ENCODE results near the gene ITPK1.

Gene ITPK1

DNA sequence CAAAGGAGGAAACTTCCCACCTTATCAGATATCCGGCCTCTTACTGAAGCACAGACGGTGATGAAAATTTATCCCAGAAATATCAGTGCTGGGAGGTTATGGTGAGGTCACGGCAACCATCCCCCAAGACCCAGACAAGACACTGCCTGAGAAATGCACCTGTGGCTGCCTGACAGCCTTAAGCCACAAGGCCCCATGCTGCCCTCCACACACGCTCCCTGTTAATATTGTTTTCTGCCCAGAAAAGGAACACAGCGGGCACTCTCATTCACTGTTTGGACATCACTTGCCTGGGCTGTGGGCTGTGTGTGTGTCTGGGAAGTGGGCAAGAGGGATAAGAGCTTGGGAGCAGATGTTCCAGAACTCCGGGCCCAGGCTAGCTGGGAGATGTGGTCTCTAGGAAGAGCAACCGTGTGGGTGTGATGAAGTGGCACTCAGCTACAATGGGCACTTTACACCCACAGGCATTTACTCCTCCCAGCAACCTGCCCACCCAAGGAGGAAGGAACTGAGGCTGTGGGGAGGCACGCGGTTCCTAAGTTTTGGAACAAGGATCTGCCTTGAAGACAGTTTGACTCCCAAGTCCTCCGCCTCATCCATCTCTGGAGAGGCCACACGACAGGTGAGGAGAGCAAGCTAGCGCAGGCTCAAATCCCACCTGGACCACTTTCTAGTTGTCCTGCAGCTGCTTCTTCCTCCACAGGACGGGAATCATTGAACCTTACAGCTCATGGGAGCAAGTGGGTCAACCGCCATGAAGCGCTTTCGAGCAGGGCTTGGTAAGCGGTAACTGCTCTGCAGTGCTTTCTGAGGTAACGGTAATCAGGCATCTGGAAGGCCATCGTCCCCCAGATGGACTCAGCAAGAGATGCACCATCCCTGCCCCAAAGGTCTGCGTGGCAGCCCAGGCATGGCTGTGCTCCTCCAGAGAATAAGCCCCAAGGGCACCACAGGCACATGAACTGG lies 101.4 kb downstream of the ITPK1 start:
- H3K4me1 ChIP-seq (ENCODE audit: low read length): no peaks in the 10 kb centered on the region
- TF ChIP-seq EZH2 (optimal IDR thresholded peaks at IDR 0.05; ENCODE audit: low read depth, low read length) (no peak), EZH2phosphoT487 (IDR thresholded peaks at IDR 0.05; ENCODE audit: low read length) (no peak)
- TF ChIP-seq, protein P1, sequence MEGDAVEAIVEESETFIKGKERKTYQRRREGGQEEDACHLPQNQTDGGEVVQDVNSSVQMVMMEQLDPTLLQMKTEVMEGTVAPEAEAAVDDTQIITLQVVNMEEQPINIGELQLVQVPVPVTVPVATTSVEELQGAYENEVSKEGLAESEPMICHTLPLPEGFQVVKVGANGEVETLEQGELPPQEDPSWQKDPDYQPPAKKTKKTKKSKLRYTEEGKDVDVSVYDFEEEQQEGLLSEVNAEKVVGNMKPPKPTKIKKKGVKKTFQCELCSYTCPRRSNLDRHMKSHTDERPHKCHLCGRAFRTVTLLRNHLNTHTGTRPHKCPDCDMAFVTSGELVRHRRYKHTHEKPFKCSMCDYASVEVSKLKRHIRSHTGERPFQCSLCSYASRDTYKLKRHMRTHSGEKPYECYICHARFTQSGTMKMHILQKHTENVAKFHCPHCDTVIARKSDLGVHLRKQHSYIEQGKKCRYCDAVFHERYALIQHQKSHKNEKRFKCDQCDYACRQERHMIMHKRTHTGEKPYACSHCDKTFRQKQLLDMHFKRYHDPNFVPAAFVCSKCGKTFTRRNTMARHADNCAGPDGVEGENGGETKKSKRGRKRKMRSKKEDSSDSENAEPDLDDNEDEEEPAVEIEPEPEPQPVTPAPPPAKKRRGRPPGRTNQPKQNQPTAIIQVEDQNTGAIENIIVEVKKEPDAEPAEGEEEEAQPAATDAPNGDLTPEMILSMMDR (IDR thresholded peaks at IDR 0.05; ENCODE audit: low read length): no peak
- no peak overlapping the region for H3K9ac ChIP-seq (ENCODE audit: low read length)
- H2AFZ ChIP-seq (ENCODE audit: low read length): no peak overlapping the region
- H3K9me3 ChIP-seq (replicated peaks; ENCODE audit: insufficient read depth, low read length): no peaks in the 10 kb centered on the region
- H3K4me3 ChIP-seq (ENCODE audit: low read length): no peak overlapping the region
- no peaks in the 10 kb centered on the region for H3F3A ChIP-seq (ENCODE audit: insufficient read depth, low read length)
- no peaks in the 10 kb centered on the region for H3K79me2 ChIP-seq (ENCODE audit: low read length)
- no peak for DNase-seq
- no peaks in the 10 kb centered on the region for H3K27me3 ChIP-seq (replicated peaks; ENCODE audit: insufficient read depth, low read length)
- no peaks in the 10 kb centered on the region for H3K9me2 ChIP-seq (replicated peaks; ENCODE audit: insufficient read depth, low read length)
- no peaks in the 10 kb centered on the region for H3K36me3 ChIP-seq (replicated peaks; ENCODE audit: insufficient read depth, low read length)
- H4K20me1 ChIP-seq (ENCODE audit: insufficient read depth, low read length): no peaks in the 10 kb centered on the region
- no peak overlapping the region for H3K27ac ChIP-seq (ENCODE audit: low read length)
- no peak overlapping the region for H3K4me2 ChIP-seq (ENCODE audit: low read depth, low read length)

DNA sequence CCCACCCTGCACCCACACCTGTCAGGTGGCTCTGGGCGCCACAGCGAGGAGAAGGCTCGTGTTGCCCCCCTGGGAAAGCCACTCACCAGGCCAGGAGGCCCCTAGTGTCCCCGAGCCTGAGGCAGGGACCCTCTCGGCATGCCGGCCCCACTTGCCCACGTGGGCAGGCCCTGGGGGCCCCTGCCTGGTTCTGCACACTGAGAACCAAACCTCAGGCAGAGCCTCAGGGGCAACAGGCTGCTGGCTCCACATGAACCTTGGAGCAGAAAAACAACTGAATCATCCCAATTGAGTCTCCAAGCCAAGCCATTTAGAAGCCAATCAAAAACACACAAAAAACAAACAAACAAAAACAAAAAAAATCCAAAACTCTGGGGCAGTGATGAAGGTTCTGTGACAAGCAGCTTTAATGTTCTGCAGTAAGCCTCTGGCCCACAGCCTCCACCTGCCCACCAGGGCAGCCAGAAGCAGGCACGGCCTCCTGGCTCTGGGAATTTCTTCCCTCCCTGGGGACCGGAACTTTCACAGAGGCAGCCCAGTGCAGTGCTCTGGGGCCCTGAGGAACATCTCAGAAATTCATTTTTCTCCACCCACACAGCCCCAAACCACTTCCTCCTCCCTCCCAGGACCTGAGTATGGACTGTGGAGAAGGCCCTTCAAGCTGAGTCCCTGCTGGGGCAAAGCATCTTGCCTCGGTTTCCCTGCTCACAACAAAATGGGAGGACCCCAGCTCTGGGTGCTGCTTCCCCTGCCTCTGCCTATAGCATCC lies 102.6 kb downstream of the ITPK1 start:
- Histone ChIP-seq H3K4me3 (ENCODE audit: low read length) (no peak overlapping the region), H3K9me2 (replicated peaks; ENCODE audit: insufficient read depth, low read length) (no peaks in the 10 kb centered on the region), H3K9ac (ENCODE audit: low read length) (no peak overlapping the region), H3K27me3 (replicated peaks; ENCODE audit: insufficient read depth, low read length) (no peaks in the 10 kb centered on the region), H3F3A (ENCODE audit: insufficient read depth, low read length) (no peaks in the 10 kb centered on the region), H3K4me2 (ENCODE audit: low read depth, low read length) (no peak overlapping the region), H2AFZ (ENCODE audit: low read length) (no peak overlapping the region), H3K36me3 (replicated peaks; ENCODE audit: insufficient read depth, low read length) (no peaks in the 10 kb centered on the region), H4K20me1 (ENCODE audit: insufficient read depth, low read length) (no peaks in the 10 kb centered on the region), H3K79me2 (ENCODE audit: low read length) (no peaks in the 10 kb centered on the region), H3K9me3 (replicated peaks; ENCODE audit: insufficient read depth, low read length) (no peaks in the 10 kb centered on the region), H3K27ac (ENCODE audit: low read length) (no peak overlapping the region), H3K4me1 (ENCODE audit: low read length) (no peaks in the 10 kb centered on the region)
- no peak for DNase-seq
- TF ChIP-seq, protein P1 (IDR thresholded peaks at IDR 0.05; ENCODE audit: low read length): no peak
- TF ChIP-seq EZH2 (optimal IDR thresholded peaks at IDR 0.05; ENCODE audit: low read depth, low read length): no peak
- TF ChIP-seq EZH2phosphoT487 (IDR thresholded peaks at IDR 0.05; ENCODE audit: low read length): no peak

DNA sequence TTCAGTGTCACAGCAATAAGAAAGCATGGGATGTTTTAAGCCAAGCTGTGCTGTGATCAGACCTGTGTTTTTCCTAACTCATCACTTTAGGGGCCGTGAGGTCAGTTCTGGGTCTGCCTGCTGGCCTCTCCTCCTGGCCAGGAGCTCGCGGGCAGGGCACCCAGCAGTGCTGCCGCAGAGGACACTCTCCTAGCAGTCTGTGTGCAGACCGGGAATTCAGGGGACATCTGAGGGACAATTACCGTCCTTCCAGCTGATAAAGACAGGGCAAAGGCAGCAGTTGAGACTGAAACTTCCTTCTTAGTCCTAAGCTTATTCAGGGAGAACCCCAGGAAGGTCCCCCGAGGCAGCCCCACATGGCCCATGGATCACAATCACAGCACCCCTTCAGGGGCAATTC lies 103.2 kb downstream of the ITPK1 start:
- TF ChIP-seq EZH2 (optimal IDR thresholded peaks at IDR 0.05; ENCODE audit: low read depth, low read length) (no peak), EZH2phosphoT487 (IDR thresholded peaks at IDR 0.05; ENCODE audit: low read length) (no peak)
- TF ChIP-seq, protein P1 (IDR thresholded peaks at IDR 0.05; ENCODE audit: low read length): no peak
- Histone ChIP-seq H3K4me2 (ENCODE audit: low read depth, low read length) (no peak overlapping the region), H3K79me2 (ENCODE audit: low read length) (no peaks in the 10 kb centered on the region), H3K27ac (ENCODE audit: low read length) (no peak overlapping the region), H3K4me3 (ENCODE audit: low read length) (no peak overlapping the region), H3K9ac (ENCODE audit: low read length) (no peak overlapping the region), H3K9me3 (replicated peaks; ENCODE audit: insufficient read depth, low read length) (no peaks in the 10 kb centered on the region), H3K9me2 (replicated peaks; ENCODE audit: insufficient read depth, low read length) (no peaks in the 10 kb centered on the region), H3K36me3 (replicated peaks; ENCODE audit: insufficient read depth, low read length) (no peaks in the 10 kb centered on the region), H3K27me3 (replicated peaks; ENCODE audit: insufficient read depth, low read length) (no peaks in the 10 kb centered on the region), H2AFZ (ENCODE audit: low read length) (no peak overlapping the region), H4K20me1 (ENCODE audit: insufficient read depth, low read length) (no peaks in the 10 kb centered on the region), H3K4me1 (ENCODE audit: low read length) (no peaks in the 10 kb centered on the region), H3F3A (ENCODE audit: insufficient read depth, low read length) (no peaks in the 10 kb centered on the region)
- no peak for DNase-seq
